ENCODE data around the gene PLPP1.
A peak's percentile ranks its signal among the peaks of the same experiment; 100 is the strongest.

PLPP1 gene

GRCh38 chr5:55534436-55535198 lies at the start of gene PLPP1:
Gene PLPP1 (minus strand): TSS chr5:55534964. CDS start chr5:55534629, 335 bp downstream.
- DNase-seq (ENCODE audit: low read depth, low spot score), result peak; percentile 62

DNA sequence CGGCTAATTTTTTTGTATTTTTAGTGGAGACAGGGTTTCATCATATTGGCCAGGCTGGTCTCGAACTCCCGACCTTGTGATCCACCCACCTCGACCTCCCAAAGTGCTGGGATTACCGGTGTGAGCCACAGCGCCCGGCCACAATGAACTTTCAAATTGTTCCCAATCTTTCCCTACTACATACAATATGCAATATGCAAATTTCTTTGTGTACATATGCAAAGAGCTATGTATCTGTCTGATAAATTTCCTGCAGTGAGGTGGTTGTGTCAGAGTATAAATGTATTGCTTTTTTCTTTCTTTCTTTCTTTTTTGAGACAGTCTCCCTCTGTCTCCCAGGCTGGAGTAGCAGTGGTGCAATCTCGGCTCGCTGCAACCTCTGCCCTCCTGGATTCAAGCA lies 48.8 kb upstream of the PLPP1 start:
- no peak for DNase-seq (ENCODE audit: low read depth, low spot score)

- DNase-seq (ENCODE audit: low read depth, low spot score), result no peak
Observed at GRCh38 chr5:55582256-55582655, 47.5 kb upstream of the PLPP1 start.

GRCh38 chr5:55580042-55580441 lies 45.3 kb upstream of the PLPP1 start:
- no peak for DNase-seq (ENCODE audit: low read depth, low spot score)

DNA sequence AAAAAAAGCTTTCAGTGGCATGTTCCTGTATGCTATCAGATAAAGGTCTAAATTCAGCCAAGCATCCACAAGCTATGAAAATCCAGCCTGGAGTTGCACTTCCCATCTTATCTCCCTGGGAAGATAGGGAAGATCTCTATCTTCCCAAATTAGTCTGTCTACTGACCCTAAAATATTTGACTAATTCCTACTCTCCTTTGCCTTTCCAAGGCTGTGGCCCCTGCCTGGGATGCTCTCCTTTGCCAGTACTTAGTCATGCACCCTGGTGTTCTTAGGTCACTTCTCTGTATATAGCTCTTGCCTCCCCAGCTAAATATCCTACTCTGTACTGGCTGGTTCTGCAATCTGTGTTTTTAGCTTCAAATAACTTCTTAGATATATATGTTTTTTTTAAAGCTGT lies 44.0 kb upstream of the PLPP1 start:
- DNase-seq (ENCODE audit: low read depth, low spot score), result no peak

DNA sequence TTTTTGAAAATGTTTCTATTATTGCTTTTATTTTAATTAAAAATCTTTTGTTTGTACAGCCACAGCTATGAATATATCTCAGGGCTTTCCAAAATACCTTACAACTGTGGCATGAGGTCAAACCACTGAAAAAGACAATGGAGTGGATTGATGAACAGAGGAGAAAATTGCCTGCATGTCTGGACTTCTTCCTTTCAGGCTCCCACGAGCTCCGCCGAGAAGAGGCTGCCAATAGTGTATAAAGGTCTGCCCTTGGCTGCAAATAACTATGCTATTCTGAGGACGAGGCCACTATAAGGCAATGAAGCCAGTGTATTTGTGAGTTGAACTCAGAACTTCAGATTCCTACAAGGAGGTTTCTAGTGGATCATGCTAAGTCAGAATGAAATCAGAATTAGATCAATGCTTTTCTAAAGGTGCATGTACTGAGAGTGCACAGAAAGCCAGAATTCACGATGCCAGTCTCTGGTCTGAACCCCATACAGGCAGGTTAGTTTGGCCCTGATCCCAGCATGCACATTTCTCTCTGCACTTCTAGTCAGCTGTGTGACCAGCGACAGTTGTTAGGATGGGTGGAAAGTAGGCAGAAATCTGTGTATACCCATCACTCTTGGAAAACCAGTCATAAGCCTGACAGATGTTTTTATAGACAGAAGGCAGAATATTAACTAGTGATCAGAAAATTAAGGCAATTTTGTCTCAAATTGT lies 42.7 kb upstream of the PLPP1 start:
- no peak for DNase-seq (ENCODE audit: low read depth, low spot score)

- DNase-seq (ENCODE audit: low read depth, low spot score), result no peak
Observed at GRCh38 chr5:55576661-55577060, 41.9 kb upstream of the PLPP1 start.

GRCh38 chr5:55575815-55576583 lies 41.2 kb upstream of the PLPP1 start:
- DNase-seq (ENCODE audit: low read depth, low spot score), result no peak

DNA sequence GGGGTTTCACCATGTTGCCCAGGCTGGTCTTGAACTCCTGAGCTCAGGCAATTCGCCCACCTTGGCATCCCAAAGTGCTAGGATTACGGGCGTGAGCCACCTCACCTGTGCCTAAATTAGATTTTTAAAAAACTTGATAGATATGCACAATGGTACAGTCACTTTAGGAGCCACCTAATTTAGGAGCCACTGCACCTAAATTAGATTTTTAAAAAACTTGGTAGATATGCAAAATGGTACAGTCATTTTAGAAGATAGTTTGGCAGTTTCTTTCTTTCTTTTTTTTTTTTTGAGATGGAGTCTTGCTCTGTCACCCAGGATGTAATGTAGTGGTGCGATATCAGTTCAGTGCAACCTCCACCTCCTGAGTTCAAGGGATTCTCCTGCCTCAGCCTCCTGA lies 37.8 kb upstream of the PLPP1 start:
- no peak for DNase-seq (ENCODE audit: low read depth, low spot score)

GRCh38 chr5:55572020-55572419 lies 37.3 kb upstream of the PLPP1 start:
- no peak for DNase-seq (ENCODE audit: low read depth, low spot score)

DNA sequence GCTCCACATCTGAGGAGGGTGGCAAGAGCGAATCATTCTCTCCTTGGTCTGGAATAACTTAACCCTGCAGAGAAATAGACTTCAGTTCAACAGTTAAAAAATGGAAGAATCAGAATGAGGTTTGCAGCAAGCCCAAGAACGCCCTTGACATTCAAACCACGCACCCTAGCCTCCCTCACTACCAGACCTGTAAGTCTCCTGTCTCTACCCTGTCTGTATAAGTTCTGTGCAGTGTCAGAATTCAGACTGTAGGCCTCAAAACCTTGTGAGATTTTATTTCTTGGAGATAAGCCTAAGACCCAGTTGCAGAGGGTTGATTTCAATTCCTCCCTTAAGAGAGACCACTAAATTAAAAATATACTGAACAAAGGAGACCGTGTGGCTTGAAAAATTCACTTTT lies 35.8 kb upstream of the PLPP1 start:
- no peak for DNase-seq (ENCODE audit: low read depth, low spot score)

- DNase-seq (ENCODE audit: low read depth, low spot score), result no peak
Observed at GRCh38 chr5:55570026-55570425, 35.3 kb upstream of the PLPP1 start.

GRCh38 chr5:55569513-55569865 lies 34.7 kb upstream of the PLPP1 start:
- DNase-seq (ENCODE audit: low read depth, low spot score), result no peak

GRCh38 chr5:55568654-55569512 lies 34.1 kb upstream of the PLPP1 start:
- no peak for DNase-seq (ENCODE audit: low read depth, low spot score)

DNA sequence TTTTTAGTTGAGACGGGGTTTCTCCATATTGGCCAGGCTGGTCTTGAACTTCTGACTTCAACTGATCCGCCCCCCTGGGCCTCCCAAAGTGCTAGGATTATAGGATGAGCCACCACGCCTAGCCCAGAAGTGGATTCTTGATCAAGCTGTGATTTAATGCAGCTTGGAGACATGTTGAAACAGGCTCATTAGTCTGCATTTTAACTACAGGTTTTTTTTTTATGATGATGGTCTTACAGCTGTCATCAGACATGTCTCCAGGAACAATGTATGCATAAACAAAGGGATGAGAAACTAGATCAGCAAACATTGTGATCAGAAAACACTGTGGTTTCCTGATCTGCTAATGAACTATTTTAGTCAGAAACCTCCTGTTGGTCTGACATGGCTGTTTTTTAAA lies 30.0 kb upstream of the PLPP1 start:
- no peak for DNase-seq (ENCODE audit: low read depth, low spot score)

- no peak for DNase-seq (ENCODE audit: low read depth, low spot score)
Observed at GRCh38 chr5:55558484-55558883, 23.7 kb upstream of the PLPP1 start.

DNA sequence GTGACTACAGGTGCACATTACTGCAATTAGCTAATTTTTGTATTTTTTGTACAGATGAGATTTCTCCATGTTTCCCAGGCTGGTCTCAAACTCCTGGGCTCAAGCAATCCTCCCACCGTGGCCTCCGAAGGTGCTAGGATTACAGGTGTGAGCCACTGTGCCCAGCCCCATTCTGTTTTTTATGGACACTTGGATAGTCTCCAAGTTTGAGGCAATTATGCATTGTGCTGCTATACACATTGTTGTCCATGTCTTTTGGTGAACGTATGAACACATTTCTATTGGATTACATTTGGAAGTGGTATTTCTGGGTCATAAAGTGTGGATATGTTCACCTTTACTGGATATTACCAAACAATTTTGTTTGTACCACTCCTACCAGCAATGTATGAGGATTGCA lies 22.4 kb upstream of the PLPP1 start:
- no peak for DNase-seq (ENCODE audit: low read depth, low spot score)

GRCh38 chr5:55554585-55555202 lies 19.9 kb upstream of the PLPP1 start:
- no peak for DNase-seq (ENCODE audit: low read depth, low spot score)

DNA sequence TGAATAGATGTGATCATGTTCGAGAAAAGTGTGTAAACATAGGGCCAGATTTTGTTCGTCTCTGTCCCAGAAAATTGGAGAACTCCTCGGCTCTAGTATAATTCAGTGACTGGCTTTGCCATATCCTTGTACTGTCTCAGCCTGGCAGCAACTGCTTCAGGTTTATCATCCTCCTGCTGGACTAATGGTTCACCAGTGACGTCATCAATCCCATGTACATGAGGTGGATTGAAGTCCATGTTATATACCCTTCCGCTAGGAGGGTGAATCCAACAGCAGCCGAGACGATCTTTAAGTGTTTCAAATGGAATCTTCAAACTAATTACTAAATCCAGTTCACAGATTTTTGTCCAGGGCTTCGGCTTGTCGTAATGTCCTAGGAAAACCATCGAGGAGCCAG lies 17.1 kb upstream of the PLPP1 start:
- no peak for DNase-seq (ENCODE audit: low read depth, low spot score)

DNA sequence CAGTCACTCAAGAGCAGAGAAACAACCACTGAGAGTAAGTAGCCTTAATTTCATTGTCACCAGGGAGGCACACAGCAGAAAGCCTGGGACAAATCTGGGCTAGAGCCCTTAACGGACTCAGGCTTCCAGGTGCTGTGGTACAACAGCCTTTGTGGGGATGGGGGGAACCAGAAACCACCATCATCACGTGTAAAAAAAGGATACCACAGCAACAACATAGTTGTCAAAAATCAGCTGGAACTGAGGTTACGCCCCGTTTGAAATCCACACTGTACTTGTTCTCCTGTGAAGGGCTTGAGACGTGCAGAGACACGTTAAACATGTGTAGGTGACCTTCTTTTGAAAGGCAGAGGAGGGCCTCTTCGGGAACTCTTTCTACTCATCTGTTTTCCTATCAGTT lies 16.6 kb upstream of the PLPP1 start:
- DNase-seq (ENCODE audit: low read depth, low spot score), result no peak

GRCh38 chr5:55547781-55548180 lies 13.0 kb upstream of the PLPP1 start:
- DNase-seq (ENCODE audit: low read depth, low spot score), result no peak
